HK-2 (cell line): ENCODE data around the gene DMC1.
"Not testable (repeated sequence)": the region's sequence is repeated elsewhere in the genome, so short reads cannot be mapped to it uniquely, and the experiment has no call there.

ENCODE experiments used
- DNase-seq: peaks from one replicate; pipeline ENCODE4 v3.0.0-alpha.2; 2018; ENCODE audit not compliant: unreplicated experiment

DMC1 gene, protein sequence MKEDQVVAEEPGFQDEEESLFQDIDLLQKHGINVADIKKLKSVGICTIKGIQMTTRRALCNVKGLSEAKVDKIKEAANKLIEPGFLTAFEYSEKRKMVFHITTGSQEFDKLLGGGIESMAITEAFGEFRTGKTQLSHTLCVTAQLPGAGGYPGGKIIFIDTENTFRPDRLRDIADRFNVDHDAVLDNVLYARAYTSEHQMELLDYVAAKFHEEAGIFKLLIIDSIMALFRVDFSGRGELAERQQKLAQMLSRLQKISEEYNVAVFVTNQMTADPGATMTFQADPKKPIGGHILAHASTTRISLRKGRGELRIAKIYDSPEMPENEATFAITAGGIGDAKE

DNA sequence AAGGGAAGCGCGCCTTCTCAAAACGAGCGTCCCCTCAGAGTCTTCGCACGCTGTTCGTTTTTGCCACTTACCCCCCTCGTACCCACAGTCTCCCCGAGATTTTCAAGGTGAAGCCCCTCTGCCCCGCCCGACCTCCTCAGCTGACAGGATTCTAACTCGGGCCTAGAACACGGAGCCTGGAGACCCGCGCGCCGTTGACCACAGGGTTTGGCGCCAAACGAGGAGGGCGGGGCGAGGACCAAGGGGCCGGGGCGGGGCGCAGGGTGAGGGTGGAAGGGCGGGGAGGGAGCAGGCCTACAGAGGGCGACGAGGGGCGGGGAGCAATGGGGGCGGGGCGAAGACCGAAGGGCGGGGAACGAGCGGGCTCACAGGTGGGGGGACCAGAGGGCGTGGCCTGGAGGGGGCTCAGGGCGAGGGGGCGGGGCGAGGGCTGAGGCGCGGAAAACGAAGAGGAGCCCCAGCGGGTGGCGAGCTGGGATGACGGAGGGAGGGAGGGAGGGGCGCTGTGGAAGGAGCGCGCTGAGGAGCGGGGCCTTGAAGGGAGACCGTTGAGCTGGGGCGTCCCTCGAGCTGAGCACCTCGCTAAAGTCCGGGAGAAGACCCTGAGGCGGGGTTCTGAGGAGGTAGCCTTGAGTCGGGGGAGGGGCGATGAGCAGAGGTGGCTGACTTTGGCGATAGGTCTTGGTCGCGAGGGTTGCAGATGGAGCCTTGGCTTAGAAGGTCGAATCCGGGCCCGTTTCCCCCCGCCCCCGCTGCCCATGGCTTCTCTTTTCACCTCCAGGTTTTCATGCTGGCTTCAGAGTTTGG lies at the start of gene DMC1:
DMC1 (minus strand) TSS at position 212 of the 807 bp plus-strand sequence. CDS start 1,927 bp downstream, outside the sequence.
- peak; percentile 91 for DNase-seq

DNA sequence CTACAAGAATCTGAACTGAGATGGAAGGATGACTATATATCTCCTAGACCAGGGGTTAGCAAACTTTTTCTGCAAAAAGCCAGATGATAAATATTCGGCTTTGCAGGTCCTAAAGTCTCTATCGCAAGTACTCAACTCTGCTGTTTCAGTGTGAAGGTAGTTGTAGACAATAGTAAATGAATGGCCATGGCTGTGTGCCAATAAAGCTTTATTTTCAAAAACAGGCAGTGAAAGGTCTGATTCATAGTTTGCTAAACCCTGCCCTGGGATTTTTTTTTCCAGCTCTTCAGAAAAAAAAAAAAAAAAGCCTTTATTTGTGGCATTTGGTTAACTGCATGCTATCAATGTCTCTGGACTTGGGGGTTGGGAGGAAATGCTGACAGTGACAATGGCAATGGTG lies 48.7 kb upstream of the DMC1 start:
- DNase-seq = no peak

DNA sequence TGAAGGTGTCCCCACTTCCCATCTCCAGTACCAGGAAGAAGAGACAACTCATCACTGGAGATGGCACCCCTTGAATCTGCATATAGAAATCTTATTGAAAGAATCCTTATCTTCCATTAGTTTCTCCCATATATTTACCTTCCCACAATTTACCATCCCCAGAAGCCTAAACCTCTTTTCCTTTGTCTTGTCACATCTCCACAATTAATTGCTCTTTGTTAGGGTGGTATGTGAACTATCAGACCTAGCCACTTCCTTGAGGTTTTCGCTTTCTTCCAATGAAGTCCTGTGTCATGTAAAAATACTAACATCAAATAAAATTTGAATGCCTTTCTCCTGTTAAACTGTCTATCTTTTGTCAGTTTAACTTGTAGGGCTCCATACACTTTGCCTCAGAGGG lies 48.3 kb upstream of the DMC1 start:
- DNase-seq = no peak

DNA sequence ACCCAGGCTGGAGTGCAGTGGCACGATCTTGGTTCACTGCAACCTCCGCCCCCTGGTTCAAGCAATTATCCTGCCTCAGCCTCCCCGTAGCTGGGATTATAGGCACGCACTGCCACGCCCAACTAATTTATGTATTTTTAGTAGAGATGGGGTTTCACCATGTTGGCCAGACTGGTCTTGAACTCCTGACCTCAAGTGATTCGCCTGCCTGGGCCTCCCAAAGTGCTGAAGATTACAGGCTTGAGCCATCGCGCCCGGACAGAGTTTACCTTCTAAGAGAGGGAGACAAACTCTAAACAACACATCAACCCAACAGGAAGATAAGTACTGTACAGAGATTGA lies 45.1 kb upstream of the DMC1 start:
- not testable (repeated sequence) for DNase-seq

DNA sequence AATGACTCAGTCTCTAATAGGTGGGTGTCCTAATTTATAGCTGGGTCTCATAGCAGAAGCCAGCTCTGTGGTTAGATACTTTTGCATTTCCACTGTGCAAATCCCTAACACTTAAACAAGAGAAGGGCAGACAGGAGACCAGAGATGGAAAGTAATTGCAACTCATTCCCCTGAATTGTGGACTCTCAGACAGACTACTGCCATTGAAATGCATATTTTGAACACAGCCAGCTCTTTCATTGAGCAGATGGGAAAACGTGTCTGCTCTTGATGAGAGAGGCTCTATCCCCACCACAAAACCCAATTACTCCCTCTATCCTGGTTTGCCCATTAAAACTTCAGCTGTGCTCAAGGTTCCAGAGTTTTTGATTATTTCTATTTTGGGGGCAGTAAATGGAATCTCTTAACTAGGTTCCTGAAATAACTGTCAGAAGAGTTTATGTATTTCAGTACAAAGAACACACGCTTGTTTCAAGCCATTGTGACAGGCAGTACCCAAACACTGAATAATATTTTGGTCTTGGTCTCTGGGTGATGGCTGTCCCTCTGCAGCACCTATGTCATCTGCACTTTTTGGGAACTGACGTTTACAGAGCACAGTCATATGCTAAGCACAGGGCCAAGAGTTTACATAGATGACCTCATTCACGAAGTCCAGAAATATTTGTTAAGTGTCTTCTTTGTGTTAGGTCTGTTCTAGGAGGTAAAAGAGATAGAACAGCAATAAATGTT lies 44.5 kb upstream of the DMC1 start:
- no peak for DNase-seq

DNA sequence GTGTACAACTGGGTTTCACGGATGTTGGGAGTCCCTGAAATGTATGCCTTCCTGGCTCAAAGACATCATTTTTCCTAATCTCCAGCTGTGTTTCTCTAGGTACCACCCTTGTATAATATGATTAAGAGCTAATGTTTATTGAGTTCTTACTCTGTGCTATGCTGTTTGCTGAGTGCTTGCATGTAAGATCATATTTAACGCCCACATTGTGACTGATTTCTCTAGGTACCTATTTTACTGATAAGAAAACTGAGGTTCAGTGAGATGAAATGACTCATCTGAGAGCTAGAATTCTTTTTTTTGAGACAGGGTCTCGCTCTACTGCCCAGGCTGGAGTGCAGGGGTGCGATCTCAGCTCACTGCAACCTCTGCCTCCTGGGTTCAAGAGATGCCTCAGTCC lies 43.6 kb upstream of the DMC1 start:
- DNase-seq = no peak

DNA sequence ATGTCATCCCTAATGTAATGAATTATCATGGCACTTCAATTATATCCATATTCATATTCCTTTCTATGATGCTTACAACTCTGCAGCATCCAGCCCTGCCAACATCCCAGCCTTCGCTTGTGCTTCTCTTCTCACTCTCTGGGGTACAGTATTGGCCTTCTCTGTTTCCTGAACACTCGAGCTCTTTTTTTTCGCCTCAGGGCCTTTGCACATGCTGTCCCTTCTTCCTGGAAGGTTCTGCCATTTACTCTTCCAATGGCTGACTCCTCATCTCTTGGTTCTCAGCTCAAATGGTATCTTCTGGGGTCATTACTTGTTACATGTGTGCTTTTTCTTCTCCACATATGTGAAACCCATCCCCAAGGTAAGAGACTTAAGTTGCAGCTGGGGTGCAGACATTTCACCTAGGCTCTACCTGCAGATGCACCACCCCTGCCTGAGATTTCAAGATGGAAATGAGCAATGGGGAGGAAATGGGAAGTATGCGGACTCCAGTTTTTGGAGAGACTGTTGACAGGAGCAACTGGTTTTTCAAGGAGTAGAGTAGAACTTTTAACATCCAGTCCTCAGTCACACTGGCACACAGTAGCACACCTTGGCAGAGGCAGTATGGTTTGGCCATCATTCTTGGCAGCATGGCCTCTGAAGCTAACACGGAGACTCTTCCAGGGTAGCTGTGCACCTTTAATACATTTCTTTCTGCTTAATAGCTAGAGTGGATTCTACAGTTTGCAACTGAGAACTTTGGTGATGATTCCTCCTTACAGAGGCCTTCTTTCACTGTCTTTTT lies 42.4 kb upstream of the DMC1 start:
- DNase-seq = no peak

DNA sequence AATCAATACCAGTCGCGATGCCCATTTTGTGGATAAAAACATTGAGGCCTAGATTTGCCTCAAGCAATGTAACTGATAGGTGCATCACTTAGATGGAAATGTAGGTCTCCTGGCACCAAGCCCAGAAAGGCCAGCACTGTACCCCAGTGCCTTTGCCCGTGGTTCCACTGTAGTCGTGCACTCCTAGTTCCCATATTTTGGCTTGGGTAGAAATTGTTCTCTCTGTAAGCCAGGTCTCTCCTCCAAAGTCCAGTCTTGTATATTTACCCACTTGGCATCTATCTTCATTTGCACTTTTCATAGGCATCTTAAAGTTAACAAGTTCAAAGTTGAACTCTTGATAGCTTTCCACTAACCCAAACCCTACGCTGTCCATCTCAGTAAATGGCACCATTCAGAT lies 41.6 kb upstream of the DMC1 start:
- DNase-seq = no peak

DNA sequence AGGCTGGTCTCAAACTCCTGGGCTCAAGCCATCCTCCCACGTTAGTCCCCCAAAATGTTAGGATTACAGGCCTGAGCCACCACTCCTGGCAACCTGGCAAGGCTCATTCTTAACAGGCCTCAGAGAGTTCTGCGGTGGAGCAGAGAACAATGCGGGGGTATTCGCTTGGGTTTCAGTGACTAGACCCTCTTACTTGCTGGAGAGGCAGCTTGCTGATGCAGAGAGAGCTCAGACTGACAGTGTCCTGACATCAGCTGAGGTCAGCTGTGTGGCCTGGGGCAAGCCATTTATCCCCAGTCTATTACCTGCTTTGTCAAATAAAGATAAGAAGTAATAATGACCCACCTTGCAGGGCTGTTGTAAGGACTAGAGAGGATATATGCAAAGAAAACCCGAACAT lies 40.3 kb upstream of the DMC1 start:
- no peak for DNase-seq

DNA sequence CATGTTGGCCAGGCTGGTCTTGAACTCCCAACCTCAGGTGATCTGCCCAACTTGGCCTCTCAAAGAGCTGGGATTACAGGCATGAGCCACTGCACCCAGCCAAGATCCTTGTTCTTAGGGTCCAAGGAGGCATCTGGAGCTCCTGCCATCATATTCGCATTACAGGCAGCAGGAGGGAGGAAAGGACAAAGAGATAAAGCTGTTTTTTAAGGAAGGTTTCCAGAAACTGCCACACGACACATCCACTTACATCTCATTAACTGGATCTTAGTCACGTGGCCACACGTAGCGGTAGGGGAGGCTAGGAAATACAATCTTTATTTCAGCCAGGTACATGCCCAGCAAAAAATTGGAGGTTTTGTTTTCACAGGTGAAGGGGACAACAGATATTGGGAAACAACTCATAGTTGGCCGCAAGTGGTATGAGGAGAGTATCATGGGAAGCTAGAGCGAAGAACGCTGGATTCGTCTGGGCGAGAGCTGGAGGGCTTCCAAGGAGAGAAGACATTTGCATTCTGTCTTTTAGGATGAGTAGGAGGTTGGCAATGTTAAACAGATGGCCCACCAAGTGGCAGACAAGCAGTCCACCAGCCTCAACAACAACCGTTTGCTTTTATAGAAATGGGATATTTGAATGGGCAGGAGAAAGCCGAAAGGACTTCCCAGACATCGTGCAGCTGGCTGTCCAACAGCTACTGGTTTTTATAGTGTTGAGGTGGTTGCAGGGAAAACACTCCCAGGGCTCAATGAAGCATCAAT lies 39.2 kb upstream of the DMC1 start:
- DNase-seq = no peak

DNA sequence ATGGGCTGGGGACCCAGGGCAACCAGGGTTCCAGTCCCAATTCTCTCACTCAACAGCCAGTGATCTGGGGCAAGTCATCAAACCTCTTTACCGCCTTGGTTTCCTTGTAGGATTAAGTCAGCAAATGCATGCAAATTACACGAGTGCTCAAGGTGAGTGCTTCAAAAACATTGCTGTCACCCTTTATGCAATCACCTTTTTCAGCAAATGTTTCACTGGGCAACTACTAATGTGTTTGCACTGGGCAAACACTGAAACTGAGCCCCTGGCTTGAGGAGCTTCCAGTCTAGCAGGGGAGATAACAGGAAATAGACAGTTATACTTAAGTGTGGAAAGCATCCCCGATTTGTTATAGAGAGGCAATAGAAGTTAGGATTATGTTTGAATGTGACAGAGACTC lies 37.7 kb upstream of the DMC1 start:
- DNase-seq = no peak

DNA sequence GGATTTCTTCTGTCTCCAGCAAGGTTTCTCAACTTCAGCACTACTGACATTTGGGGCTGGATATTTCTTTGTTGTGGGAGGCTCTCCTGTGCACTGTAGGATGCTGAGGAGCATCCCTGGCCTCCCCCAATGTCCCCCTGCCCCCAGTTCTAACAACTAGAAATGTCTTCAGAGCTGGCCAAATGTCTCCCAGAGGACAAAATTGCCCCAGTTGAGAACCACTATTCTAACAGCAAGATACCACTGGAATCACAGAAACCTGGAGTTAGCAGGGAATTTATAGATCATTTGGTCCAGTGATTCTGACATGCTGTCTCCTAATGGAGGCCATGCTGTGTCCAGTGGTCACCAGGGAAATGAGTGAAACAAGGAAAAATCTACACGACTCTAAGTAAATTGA lies 32.2 kb upstream of the DMC1 start:
- no peak for DNase-seq

DNA sequence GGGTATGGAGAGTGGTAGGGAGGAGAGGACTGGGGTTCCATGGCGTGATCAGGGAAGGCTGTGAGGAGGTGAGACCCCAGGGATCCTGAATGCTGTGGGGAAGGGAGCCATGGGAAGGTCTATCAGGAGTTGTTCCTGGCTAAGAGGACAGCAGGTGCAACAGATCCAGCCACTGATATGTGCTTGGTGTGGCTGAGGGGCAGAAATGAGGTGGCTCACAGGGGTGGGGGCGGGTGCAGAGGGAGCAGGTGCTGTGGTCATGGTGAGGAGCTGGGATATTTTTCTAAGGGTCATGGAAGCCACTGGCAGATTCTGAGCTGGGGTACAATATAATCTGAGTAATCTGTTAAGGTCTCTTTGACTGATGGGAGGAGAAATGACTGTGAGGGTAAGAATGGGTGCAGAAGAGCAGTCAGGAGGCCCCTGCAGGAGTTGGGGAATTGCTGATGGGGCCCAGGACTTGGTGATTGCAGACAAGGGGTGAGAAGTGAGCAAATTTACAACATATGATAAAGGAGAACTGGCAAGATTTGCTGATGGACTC lies 31.3 kb upstream of the DMC1 start:
- DNase-seq = no peak

DNA sequence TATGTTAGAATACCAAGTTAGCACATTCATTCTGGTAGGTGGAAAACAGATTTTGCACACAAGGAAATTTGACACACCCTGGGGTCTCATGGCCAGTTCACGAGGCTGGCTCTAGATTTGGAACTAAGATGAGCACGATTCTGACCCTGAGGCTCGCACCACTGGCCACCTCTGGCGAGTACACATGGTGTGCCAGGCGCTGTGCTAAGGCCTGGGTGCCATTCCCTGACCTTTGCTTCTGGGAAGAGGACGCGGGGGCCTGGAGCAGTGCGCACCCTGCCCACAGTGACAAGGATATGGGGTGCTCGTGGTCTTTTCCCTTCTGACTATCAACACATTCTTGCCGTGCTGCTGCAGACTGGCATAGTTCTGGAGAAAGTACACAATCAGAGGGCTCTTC lies 29.5 kb upstream of the DMC1 start:
- DNase-seq = no peak

DNA sequence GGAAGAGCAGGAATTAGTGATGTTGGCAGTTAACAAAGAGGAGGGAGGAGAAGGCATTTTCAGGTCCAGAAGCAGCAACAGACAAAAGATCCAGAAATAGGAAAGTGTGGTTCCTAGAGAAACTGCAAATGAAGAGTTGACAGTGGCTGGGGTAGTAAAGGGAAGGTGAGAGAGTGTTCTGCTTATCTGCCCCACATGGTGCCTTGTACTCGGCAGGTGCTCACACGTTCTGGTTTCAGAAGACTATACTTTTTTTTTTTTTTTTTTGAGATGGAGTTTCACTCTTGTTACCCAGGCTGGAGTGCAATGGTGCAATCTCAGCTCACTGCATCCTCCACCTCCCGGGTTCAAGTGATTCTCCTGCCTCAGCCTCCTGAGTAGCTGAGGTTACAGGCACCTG lies 12.9 kb upstream of the DMC1 start:
- not testable (repeated sequence) for DNase-seq

DNA sequence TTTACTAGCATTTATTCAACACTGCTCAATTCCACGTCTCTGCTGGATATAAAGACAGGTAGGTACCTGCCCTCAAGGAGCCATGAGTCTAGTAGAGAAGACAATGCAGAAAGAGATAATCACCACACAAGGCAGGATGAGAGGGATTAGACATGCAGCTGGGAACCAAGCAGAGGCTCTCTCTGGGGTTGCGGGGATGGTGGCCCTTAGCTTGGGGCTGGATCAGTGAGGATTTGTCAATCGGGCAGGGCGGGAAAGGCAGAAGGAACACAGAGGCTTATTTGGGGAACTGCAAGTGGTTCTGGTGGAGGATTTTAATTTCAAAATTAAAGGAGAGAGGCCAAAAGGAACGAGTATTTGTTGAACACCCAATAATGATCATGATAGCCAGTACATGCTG lies 8.5 kb upstream of the DMC1 start:
- no peak for DNase-seq

DNA sequence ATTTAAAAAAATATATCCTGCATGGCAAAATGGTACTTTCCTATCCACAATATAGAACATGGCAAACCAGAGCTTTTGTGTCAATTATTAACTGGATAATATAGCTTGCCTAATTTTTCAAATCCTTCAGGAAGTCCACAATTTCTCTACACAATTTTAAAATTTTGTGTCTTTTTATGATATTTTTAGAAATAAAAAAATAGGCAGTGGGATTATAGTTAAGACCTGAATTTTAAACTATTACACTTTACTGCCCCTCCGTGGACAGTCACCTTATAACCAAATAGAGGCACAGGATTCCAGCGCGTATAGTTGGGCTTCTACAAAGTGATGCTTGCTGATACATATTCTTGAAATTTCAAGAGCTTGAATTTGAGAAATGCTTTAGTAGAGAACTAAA lies 2.1 kb upstream of the DMC1 start:
- DNase-seq = no peak

DNA sequence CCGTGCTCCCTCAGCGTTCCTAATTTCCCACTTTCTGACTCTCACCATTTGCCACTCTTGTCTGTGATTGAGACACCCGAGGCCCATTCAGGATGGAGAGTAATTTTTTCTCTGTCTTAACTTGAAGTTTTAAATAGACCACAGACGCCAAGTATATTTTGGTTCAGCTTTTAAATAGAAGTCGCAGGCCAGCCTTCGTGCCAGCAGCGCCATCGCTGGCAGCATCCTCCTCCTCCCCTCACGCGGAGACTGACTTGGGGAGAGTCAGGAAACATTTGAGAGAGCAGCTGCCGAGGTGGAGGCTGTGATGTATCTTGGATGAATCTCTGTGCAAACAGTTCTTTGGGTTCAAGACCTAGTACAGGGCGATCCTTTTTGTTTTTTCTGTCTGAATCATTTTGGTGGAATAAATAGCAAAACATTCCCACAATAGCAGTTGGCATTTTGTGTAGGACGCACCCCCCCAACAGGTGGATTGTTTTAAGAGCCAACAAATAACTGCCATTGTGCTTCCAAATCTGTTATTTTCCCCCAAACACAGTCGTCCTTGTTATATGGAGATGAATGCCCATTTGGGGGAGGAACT lies 889 bp upstream of the DMC1 start:
- peak; percentile 25 for DNase-seq

DNA sequence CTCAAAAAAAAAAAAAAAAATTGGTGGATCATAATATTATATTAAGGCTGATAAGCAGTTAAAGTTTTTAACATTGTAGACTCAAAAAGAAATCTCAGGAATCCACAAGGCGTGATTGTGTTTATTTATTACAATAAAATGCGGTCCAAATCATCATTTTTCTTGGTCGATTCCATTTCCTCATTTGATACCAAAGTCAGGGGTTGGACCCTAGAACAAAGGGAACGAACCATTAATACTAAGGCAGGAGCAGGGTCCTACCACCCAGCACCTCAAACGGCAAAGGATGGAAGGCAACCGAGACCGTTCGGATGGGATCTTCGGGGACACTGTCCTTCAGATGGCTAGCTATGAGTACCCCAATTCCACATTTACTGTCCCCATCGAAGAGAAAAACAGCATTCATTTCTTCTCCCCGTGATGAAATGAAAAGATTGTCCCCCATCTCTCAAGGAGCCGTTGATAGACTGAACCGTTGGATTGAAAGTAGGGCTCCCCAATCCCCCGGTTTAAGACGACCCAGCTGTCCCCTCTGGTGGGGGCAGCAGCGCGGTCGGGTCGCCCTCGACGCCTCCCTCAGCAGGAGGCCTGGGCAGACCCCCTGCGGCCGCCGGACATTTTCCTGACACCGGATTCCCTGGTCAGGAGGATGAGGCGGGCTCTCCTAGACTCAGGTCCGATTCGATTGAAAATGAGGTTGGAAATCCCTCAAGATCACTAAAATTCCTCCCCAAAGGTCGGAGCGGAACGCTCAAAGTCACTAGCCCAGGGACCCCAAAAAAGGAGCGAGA lies 607 bp downstream of the DMC1 start:
- DNase-seq = no peak
